Colon (tissue), 2 donors: ENCODE data around the gene PUSL1.

Experiments used
- FAIRE-seq: peaks from 2 replicates; lab custom pipeline; 2012; peaks lifted over from hg19 to GRCh38; lab: Jason Lieb, UNC
- donor health status: control.
- donor health status: control.

Gene PUSL1

DNA sequence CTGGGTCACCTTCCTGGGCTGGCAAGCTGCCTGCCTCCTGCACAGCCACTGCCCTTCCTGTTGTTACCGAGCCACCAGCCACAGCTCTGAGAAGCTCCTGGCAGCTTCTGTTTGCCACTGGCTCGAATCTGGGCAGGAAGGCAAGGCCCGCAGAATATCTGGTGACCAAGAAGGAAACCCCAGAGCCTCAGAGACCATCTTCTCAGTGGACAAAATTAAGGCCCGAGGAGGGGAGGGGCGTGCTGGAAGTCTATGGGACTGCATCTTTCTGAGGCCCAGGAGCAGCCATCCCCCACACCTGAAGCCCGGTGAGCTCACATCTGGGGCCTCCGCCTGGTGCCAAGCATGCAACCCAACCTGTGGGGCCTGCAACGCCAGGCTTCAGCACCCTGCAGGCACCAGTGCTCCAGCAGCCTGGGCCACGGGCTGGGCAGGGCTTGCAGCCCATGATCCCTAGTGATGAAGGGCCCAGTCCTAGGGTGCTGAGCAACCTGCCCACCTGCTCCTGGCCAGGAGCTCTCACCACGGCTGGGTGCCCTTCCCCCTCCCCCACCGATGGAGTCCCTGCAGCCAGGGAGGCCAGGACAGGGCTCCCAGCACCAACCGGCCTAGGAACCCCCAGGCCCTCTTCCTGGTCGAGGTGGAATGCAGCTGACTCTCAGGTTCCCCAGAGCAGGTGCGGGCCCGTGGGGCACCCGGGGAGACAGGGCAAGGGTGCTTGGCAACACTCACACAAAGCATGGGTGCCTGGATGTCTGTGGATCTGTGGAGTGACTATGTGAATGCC lies 17.1 kb downstream of the PUSL1 start:
- FAIRE-seq: no peak

DNA sequence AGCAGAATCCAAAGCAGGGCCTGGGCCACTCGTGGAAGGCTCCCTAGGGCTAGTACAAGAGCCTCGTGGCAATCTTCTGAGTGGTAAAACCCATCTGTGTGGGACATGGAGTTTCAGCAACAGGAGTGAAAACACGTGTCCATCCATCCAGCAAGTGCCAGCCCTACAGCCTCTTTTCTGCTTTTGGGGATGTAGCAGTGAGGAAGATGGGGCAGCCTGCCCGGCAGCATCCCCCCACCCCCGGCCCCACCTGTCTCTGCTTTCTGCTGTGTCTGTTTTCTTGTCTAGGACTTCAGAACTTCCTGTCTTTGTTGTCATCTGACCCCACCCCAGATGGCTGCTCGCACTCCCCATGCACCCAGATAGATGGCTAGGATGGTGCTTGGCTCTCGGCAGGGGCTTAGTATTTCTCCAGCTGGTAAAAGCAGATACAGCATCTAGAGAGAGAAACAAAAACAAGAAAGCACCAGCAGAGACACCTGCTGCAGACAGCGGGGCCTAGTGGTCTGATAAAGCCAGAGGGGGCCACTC lies 17.7 kb downstream of the PUSL1 start:
- no peak for FAIRE-seq

GRCh38 chr1:1327291-1327690 lies 18.9 kb downstream of the PUSL1 start:
- no peak for FAIRE-seq

GRCh38 chr1:1328254-1328653 lies 19.9 kb downstream of the PUSL1 start:
- FAIRE-seq: no peak

- no peak for FAIRE-seq
Measured at GRCh38 chr1:1329304-1330210, 21.2 kb downstream of the PUSL1 start.

DNA sequence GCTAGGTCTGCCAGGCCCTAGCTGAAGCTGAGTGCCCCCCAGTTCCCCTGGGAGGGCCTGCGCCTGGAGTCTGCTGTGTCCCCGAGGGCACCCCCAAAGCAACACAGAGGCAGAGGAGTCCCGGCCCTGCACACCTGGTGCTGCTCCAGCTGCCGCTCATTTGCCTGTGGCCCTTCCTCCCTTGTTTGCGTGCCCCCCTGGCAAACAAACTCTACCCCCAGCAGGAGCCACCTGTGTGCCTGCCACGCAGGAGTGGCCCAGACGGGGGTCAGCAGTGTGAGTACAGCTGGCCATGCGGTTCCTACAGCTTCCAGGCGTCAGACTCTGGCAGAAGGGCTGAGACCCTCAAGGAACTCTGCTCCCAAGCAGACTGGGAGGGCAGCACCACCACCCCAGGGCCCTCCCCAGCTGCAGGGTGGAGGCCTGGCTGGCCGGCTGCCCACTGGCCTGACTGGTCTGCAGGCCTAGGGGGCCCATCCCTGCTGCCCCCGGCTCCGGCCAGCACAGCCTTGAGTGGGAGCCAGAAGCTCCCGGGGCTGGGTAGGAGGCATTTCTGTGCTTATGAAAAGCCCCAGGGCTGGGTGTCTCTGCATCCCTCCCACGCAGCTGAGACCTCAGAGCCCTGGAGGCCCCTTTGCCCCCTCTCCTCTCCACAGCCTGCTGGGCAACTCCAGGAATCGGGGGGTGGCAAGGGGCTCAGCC lies 22.1 kb downstream of the PUSL1 start:
- FAIRE-seq: no peak

DNA sequence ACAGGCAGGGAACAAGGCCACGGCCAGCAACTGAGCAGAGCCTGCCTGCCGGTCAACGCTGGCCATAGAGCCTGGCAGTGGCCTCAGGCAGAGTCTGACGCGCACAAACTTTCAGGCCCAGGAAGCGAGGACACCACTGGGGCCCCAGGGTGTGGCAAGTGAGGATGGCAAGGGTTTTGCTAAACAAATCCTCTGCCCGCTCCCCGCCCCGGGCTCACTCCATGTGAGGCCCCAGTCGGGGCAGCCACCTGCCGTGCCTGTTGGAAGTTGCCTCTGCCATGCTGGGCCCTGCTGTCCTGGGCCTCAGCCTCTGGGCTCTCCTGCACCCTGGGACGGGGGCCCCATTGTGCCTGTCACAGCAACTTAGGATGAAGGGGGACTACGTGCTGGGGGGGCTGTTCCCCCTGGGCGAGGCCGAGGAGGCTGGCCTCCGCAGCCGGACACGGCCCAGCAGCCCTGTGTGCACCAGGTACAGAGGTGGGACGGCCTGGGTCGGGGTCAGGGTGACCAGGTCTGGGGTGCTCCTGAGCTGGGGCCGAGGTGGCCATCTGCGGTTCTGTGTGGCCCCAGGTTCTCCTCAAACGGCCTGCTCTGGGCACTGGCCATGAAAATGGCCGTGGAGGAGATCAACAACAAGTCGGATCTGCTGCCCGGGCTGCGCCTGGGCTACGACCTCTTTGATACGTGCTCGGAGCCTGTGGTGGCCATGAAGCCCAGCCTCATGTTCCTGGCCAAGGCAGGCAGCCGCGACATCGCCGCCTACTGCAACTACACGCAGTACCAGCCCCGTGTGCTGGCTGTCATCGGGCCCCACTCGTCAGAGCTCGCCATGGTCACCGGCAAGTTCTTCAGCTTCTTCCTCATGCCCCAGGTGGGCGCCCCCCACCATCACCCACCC lies 22.9 kb downstream of the PUSL1 start, which contains the start of gene TAS1R3:
TSS of gene TAS1R3 (plus strand) at position 213 of the 898 bp plus-strand sequence. CDS start at position 279, 66 bp downstream.
- FAIRE-seq: no peak

DNA sequence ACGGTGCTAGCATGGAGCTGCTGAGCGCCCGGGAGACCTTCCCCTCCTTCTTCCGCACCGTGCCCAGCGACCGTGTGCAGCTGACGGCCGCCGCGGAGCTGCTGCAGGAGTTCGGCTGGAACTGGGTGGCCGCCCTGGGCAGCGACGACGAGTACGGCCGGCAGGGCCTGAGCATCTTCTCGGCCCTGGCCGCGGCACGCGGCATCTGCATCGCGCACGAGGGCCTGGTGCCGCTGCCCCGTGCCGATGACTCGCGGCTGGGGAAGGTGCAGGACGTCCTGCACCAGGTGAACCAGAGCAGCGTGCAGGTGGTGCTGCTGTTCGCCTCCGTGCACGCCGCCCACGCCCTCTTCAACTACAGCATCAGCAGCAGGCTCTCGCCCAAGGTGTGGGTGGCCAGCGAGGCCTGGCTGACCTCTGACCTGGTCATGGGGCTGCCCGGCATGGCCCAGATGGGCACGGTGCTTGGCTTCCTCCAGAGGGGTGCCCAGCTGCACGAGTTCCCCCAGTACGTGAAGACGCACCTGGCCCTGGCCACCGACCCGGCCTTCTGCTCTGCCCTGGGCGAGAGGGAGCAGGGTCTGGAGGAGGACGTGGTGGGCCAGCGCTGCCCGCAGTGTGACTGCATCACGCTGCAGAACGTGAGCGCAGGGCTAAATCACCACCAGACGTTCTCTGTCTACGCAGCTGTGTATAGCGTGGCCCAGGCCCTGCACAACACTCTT lies 23.8 kb downstream of the PUSL1 start:
- no peak for FAIRE-seq

GRCh38 chr1:1332774-1333480 lies 24.5 kb downstream of the PUSL1 start:
- FAIRE-seq: no peak

GRCh38 chr1:1333551-1334241 lies 25.3 kb downstream of the PUSL1 start:
- FAIRE-seq: no peak

DNA sequence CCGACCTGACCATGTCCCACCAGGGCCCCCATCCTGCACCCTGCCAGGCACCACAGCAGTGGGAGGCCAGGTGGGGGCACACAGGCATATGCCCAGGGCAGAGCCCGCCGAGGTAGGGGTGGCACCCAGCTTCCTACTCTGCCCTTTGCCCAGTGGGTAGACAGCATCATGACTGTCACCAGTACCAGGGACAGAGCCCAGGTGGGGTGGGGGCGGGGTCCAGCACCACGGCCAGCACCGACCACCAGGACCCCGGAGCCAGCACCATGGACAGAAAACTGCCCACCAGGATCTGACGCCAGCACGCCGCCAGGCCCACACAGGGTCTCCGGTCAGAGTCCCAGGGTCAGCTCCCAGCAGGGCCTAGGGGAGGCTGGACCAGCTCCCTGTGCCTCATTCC lies 26.4 kb downstream of the PUSL1 start:
- no peak for FAIRE-seq

- no peak for FAIRE-seq
Measured at GRCh38 chr1:1335283-1335682, 26.9 kb downstream of the PUSL1 start.

DNA sequence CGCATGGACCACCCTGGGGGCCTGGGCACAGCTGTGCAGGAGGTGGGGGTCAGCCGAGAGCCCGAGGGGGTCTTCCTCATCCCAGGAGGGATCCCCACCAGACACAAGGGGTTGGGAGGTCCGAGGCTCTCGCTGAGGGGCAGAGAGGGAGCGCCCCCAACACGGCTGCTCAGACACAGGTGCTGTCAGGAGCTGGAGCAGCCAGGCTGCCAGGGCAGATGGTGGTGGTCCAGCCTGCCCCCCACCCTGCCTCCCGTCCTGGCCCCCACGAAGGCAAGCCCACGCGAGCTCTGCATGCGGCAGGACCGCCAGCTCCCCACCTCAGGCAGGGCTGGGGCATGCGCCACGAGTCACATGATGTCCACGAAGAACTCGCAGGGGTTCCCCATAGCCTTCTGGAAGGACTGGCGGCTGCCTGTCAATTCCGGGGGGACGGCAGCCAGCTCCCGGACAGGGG lies 27.4 kb downstream of the PUSL1 start:
- FAIRE-seq: no peak

GRCh38 chr1:1336446-1336845 lies 28.0 kb downstream of the PUSL1 start:
- FAIRE-seq: no peak

DNA sequence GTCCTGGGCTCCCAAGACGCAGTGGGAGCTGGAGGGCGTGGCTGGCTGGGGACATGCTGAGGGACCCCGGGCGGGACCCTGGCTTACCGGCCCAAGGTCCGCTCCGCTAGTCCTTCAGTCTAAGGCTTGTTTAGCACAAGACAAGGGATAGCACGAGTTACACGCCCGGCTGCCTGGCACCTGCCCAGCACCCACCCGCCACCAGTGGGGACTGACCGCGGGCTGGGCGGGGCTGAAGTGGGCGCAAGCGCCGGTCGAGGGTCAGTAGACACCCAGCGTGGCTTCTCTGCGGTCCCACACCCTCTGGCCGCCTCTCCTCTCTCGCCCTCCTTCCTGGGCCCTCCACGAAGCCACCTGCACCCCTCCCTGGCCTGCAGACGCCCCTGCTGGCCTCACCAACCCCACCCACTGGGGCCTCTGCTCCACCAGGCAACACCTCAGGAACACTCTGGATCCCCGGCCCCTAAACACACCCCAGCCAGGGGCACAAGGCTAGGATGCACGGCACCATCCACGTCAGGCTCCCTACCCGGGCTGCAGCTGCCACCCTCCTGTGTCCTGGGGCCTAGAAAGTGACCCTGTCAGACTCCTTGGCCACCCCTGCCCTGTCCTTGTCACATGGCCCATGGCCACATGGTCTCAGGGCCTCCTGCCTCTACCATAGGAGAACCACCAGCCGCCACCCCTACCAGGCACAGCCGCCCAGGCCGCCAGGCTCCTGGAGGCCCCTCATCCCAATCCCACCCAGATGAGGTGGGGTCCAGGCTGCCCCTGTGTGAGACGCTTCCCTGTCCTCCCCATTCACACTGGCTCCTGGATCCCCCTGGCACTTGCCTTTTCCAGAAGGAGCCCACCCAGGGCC lies 28.8 kb downstream of the PUSL1 start:
- FAIRE-seq: no peak

- no peak for FAIRE-seq
Measured at GRCh38 chr1:1337793-1338147, 29.4 kb downstream of the PUSL1 start.

DNA sequence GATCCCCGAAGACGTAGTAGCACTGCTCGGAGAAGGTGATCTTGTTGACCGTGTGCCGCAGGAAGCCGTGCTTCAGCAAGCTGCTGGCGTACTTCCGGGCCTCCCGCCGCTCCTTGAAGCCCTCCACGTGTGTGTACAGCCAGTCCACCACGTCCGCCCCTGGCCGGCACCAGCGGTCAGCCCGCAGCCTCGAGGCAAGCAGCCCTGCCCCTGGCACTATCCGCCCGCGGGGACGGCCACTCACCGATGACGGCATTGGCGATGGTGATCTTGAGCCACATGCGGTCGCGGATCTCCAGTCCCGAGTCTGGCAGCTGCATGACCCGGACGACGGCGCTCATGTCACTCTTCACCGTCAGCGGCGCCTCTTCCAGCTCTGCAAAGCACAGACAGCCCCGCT lies 29.9 kb downstream of the PUSL1 start:
- FAIRE-seq: no peak

- no peak for FAIRE-seq
Measured at GRCh38 chr1:1340185-1340584, 31.8 kb downstream of the PUSL1 start.
